Effector CD4-positive, alpha-beta T cell (primary cell): Measurements from ENCODE around the gene NEK1.
"Not testable (repeated sequence)": the region's sequence is repeated elsewhere in the genome, so short reads cannot be mapped to it uniquely, and the experiment has no call there.

Experiments
- DNase-seq: peaks from one replicate; pipeline ENCODE4 v3.0.0-alpha.2; 2020

The NEK1 gene

DNA sequence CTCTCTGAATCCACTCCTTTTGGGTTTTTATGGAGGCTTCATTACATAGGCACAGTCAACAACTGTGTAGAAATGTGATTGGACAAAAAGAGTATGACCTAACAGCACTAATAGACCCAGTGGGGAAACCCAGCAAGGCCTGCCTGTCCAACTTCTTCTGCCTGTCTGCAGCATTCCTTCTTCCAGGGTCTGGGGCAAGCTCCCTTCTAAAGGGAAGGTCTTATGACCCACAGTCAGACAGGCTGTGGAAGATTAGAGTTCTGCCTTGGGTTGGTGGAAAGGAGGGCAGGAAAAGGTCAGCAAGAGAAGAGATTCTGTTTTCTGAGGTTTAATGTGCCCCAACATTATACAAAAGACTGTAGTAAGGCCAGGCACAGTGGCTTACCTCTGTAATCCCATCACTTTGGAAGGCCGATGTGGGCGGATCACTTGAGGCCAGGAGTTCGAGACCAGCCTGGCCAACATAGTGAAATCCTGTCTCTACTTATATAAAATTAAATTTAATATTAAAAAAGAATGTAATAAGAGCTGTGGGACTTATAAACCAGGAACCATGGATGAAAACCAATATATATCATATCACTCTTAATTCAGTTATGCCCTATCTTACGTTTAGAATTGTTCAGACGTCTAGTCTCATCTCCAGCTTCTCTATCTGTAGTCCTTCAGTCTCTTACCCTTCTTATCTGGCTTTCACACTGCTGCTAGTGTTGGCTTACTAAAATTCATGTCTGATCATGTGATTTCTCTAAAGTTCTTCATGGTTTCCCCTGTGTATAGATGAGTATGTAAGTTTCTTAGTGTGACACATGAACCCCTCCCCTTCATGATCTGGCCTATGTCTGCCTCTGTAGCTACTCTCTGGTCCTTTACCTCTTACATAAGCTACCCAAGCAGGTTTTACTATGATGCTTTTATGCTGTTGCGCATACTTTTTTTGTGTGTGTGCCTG, 14.2 kb upstream of the NEK1 start:
- no peak for DNase-seq

DNA sequence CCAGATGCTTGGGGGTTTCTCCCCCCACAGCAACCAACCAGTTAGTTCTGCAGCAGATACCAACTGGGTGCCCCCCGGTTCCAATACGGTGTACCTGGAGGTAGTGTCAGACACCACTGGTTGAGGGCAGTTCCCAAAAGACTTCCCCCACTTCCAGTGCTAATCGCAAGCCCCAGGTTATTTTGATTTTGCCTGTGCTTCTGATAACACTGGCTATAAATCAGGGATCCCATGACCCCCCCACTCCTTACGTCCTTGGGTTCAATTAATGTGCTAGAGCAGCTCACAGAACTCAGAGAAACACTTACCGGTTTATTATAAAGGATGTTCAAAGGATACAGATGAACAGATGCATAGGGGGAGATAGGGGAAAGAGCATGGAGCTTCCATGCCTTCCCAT, 13.5 kb upstream of the NEK1 start:
- DNase-seq = no peak

DNA sequence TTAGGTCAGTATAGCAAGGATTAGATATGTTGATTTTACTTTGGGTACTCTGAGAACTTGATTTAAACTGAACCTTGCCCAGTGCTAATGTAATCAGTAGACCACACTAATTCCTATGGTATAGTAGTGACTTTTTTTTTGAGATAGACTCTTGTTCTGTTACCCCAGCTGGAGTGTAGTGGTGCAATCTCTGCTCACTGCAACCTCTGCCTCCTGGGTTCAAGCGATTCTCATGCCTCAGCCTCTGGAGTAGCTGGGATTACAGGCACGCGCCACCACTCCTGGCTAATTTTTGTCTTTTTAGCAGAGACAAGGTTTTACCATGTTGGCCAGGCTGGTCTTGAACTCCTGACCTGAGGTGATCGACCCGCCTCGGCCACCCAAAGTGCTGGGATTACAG, 11.6 kb upstream of the NEK1 start:
- DNase-seq = not testable (repeated sequence)

- DNase-seq = no peak
Measured at GRCh38 chr4:169622566-169622965, 10.2 kb upstream of the NEK1 start.

- peak; percentile 30 for DNase-seq
Measured at GRCh38 chr4:169621731-169622492, 9.5 kb upstream of the NEK1 start.

DNA sequence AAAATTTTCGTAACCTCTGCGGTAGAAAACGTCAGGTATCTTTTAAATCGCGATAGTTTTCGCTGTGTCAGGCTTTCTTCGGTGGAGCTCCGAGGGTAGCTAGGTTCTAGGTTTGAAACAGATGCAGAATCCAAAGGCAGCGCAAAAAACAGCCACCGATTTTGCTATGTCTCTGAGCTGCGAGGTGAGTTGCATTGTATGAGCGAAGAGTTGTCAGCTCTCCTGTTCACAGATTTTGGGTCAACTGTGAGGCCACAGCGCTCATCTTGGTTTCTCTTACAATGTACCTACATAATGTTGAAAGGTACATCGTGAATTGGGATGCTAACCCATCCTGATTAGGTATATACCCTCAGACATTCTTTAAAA, 8.5 kb upstream of the NEK1 start:
- DNase-seq = peak; percentile 15

DNA sequence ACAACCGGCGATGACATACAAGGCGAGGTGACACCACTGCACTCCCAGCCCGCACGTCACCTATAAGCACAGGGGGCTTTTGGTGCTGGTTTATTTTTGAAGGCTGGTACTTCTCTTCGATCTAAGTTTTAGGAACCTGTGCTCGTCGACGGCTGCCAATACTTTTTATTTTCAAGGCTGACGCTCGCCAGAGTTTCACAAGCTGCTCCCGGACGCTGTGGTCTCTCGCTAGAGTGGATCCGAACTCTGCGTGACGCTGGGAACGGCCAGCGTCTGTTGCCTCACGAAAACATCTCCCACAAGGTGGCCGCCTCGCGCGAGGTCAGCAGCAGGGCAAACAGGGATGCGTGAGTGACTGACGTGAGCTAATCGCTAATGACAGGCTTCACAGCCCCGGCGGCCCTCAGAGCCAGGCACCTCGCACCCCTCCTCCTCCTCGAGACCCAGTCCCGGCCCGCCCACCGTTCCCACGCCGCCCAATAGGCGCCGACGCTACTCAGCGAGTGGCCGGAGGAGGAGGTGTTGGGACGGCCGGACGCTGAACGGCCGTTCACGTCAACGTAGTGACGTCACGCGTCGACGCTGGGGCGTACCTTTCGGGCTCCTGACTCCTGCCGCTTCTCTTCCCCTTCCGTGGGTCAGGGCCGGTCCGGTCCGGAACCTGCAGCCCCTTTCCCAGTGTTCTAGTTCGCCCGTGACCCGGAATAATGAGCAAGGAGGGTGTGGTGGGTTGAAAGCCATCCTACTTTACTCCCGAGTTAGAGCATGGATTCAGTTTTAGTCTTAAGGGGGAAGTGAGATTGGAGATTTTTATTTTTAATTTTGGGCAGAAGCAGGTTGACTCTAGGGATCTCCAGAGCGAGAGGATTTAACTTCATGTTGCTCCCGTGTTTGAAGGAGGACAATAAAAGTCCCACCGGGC, 7.8 kb upstream of the NEK1 start, which contains the start of gene CLCN3:
Gene CLCN3, plus strand, starts transcription at position 621 of the 922 bp plus-strand sequence. CDS start 15,351 bp downstream, outside the sequence.
- peak; percentile 76 for DNase-seq

DNA sequence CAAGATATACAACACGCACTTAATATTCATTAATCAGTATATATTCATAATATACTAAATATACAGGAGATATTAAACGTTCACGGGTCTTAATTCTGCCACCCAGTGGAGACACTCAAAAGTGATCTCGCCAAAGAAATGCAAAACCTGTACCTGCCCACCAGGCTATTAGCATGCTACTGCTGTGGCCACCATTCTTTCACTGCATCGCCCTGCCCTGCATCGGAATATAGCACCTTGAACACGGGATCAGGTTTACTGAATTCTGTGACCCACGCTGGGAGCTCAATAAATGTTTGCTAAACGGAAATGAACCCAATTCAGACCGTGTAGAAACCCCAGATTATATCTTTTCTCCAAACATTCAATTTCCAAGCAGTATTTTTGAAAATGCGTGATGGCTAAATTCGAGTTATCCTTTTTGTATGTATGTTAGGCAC, 7.2 kb upstream of the NEK1 start:
- DNase-seq = peak; percentile 43

GRCh38 chr4:169618986-169619385, 6.6 kb upstream of the NEK1 start:
- no peak for DNase-seq

- no peak for DNase-seq
Measured at GRCh38 chr4:169618286-169618685, 5.9 kb upstream of the NEK1 start.

DNA sequence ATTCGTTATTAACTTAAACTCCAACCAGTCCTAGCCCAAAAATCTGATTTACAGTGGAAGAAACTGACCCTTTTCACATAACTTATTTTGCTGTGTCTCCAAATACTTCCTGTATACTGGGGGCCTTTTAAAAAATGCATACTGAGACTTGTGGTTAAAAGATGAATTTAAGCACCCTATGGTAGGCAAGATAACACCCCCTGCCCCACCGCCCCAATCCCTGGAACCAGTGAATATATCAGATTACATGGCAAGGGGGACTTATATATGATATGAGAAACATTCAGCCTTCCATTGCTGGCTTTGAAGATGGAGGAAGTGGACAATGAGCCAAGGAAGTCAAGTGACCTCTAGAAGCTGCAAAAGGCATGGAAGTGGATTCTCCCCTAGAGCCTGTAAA, 4.9 kb upstream of the NEK1 start:
- DNase-seq = no peak

GRCh38 chr4:169616846-169617245, 4.5 kb upstream of the NEK1 start:
- no peak for DNase-seq

DNA sequence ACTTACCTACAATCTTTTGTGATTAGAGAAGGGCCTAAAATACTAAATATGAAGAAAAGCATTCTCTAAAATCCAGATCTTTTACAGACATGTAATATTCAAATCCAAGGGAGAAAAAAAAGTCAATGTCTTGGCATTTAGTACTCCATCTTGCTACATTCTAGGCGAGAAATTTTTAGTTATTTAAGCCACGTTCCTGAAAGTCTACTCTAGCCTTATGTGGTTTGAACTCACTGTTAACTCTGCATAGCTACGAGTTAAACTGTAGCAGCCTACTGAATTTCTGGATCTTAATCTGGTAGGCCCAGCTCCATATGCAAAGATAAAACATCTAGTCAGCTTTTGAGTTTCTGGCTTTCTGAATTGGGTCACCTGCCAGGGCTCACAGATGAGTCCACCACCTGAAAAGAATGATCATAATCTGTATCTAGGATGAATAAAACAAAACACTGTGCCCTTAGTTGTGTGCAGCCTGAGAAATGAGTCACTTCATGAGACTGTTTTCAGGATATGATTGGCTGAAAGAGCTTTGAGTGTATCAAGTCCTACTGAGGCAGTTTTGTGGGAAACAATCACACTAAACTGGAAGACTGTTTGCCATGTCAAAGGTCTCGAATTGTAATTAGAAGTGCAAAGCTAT, 3.2 kb upstream of the NEK1 start:
- DNase-seq = no peak

- peak; percentile 67 for DNase-seq
Measured at GRCh38 chr4:169612871-169613859, 782 bp upstream of the NEK1 start.

DNA sequence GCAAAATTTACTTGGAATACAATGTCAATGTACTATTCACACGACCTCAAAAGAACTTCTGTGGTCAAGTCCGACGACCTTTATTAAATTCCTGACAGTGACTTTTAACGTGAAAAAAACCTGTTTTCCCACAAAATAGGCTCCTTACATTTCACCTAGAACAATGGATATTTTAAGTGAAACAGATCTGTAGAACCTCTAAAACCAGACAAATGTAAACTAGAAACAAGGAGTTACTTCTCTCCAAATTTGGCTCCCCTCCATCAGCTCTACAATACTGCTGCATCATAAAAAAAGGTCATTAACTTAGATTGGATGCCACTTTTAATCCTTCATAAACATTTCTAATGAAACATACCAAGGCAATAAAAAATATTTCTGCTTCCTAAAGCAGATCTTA, 1.2 kb downstream of the NEK1 start:
- no peak for DNase-seq

DNA sequence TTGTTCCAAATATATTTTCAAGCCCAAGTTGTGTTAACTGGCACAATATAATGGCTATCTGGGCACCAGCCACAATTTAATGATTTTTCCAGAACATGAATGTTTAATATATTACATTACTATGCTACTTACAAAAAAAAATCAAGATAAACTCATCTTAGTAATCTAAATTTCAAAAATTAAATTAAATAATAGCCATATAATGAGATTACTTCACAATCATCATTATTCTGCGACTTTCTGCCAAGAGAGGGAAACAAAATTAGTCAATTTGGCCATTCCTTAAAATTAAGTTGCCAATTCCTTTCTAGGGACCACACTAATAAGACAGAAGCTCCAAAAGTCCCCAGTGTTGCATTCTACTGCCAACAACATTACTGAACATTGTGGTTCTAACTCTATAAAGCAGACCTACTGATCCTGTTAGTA, 7.5 kb downstream of the NEK1 start:
- DNase-seq = no peak

DNA sequence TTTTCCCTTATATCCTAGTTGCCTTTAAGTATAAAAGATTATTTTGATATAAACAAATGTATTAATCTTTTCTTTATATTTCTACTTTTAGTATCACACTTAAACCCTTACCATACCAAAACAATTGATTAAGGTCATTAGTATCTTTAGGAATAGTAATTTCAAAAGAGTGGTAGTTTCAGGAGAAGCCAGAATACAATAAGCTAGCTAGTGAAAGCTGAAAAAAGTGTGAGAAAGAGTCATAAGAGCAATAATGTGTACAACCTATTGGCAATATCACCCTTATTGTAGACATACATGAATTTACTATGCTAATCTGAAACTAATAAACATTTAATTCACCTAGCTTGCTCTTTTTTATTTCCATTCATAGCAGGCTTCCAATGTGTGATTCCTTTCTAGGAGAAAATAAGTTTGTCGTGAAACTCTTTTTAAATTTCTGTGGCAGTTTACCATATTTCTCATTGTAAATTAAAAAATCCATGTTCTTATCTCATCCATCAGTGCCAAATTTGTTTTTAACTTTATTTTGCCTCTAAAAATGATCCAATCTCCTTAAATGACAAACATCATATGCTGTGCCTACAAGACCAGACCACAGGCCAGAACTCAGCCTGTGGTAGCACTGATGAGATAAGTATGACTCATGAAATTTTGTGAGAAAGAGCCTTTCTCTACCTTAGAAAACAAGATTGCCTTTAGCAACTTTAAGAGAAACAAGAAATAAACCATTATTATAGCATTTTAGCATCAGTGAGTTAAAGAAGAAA, 8.1 kb downstream of the NEK1 start:
- DNase-seq = no peak

DNA sequence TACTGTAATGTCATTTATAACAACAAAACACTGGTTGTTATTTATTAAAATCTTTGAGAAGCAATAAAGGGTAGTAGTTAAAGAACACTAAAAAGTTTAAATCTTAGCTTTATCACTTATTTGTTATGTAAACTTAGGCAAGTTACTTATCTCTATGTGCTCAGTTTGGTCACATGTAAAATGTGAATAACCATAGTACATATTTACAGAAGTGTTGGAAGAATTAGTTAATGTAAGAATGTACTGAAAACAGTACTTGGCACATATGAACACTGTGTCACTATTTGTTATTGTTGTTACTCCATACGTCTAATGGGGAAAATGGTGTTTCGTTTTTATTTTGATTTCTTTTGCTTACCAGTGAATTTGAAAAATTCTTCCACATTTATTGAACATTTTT, 9.1 kb downstream of the NEK1 start:
- no peak for DNase-seq

- no peak for DNase-seq
Measured at GRCh38 chr4:169601016-169601771, 11.2 kb downstream of the NEK1 start.
